GM19023 (cell line): ENCODE data around the gene SIGLEC6.

Source experiments
- ATAC-seq: cut with Tn5 transposase; IDR thresholded peaks from one replicate; pipeline ENCODE4 v1.9.1; 2021; ENCODE audit warnings: mild to moderate bottlenecking, moderate library complexity; ENCODE audit not compliant: unreplicated experiment

SIGLEC6 gene

DNA sequence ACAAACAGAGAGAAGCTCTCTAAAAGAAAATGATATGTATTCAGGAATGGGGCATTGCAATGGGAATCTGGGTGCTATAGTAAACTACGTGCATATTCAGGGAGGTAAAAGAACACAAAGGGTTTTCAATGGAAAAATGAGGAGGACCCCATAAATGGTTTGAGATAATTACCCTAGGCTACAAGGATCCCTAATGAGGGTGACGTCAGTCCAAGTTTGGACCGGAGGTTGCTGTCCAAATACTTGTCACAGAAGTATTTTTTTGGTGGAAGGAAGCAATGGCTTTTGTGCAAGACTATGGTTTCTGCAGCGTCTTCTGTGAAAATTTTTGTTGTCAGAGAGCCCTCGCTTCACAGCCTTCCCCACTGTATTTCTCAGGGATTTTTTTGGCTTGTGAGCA, 54.1 kb downstream of the SIGLEC6 start:
- no peak for ATAC-seq

DNA sequence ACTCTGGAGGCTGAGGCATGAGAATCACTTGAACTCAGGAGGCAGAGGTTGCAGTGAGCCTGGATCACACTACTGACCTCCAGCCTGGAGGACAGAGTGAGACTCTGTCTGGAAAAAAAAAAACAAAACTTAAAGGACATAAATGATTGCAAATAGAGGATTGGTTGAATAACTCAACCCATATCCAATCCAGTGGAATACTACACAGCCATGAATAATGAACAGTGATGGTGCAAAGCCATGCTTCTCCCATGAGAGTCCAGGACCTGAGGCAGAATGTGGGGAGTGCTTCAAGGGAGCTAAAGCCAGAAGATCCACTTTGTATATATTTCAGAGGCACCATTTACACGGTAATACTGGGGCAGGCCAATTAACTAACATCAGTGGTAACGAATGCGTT, 55.3 kb downstream of the SIGLEC6 start:
- no peak for ATAC-seq

GRCh38 chr19:51473009-51473707, 58.3 kb downstream of the SIGLEC6 start:
- ATAC-seq, result no peak

DNA sequence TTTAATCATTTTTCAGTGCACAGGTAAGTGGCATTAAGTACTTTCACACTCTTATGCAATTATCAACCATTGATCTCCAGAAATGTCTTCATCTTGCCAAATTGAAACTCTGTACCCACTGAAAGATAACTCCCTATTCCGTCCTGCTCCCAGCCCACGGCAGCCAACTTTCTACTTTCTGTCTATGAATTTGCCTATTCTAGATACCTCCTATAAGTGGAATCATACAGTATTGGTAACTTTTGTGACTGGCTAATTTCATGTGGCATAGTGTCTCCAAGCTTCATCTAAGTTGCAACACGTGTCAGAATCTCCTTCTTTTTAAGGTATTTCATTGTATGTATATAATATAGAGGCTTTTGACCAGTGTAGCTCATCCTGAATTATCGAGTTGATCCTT, 58.9 kb downstream of the SIGLEC6 start:
- ATAC-seq, result no peak

- no peak for ATAC-seq
Observed at GRCh38 chr19:51471527-51471926, 59.9 kb downstream of the SIGLEC6 start.

DNA sequence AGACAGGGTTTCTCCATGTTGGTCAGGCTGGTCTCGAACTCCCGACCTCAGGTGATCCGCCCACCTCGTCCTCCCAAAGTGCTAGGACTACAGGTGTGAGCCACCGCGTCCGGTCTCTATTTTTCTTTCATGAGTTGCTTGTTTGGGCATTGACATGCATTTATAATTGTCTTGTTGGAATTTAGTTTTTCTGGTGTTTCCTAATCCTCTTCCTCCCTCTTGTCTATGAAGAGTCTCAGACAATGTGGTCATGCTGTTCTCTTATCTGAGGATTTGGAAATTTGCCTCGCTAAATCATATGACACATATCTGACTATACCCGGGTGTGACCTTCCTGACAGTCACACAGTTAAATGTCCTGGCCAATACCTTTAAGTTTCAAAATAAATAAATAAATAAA, 60.5 kb downstream of the SIGLEC6 start:
- ATAC-seq, result no peak

DNA sequence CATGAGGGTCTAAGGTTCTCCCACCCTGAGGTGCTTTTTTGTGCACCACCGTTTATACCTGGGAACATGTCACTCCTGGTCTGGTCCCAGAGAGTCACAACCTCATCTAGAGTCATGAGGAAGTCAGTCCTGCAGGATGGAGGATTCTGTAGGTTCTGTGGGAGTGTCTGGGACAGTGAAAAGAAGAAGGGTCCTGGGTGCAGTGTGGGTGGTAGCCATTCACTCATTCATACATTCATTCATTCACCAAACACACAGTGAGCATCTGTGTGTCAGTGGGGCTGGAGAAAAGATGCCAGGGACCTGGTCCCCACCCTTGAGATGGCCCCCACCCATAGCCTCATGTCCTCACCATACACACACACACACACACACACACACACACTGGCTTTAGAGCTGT, 61.8 kb downstream of the SIGLEC6 start:
- ATAC-seq, result no peak

DNA sequence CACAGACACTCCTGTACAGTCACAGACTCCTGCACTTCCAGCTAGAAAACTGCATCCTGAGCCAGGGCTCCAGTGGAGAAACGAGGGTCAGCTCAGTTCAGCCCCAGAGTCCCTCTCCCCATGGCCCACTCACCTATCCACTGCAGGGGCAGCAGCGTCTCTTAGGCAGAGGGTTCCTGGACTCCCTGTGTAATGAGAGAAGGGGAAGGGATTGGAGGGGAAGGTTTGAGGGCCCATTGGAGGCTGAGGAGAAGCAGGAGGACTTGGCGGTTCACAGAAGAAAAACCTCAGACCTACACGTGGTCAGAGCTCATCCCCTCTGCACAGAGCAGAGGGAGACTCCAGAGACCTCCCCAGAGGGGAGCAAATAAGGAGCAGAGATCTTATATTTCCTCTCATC, 62.3 kb downstream of the SIGLEC6 start:
- no peak for ATAC-seq

GRCh38 chr19:51468545-51468920, 62.9 kb downstream of the SIGLEC6 start:
- ATAC-seq, result no peak

DNA sequence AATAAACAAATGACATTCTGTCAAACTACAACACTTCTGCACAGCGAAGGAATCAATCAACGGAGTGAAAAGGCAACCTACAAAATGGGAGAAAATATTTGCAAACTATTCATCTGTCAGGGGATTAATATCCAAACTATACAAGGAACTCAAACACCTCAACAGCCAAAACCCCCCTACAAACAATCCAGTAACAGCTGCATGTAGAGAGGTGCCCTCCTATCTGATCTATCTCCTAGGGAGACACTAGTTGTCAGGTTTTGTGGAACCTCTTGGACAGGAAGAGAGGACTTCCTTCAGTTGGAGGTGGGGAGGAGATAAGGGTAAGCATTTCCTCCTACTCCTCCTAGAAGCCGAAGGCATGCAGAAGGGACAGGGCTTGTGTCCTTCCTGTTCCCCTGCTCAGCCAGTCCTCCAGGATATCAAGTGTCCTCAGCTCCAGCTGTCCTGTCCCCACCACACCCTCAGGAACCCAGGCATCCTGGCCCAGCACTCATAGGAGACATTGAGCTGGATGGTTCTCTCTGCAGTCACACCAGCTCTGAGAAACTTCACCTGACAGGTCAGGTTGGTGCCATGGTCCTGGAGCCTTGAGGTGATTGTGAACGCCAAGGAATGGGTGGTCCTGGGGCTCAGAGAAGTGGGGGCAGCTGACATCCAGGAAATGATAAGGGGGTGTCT, 63.5 kb downstream of the SIGLEC6 start:
- no peak for ATAC-seq
